ENCODE measurements around the gene ABCD2.
"Not testable (repeated sequence)": the region's sequence is repeated elsewhere in the genome, so short reads cannot be mapped to it uniquely, and the experiment has no call there.

ABCD2 gene

DNA sequence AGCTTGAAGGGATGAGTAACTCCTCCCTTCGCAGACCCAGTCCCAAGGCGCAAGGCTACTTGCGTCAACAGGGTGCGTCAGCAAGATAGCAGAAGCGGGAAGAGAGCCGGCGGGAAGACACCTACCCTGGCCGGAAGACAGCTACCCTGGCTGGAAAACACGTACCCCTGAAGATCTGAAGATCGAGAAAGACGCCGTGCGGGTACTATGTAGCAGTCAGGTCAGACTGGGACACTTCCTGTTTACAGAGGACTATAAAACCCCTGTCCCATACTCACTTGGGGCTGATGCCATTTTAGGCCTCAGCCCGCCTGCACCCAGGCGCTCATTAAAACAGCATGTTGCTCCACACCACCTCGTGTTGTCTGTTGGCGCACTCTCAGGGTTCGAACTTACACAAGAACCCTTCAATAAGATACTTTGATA, 80.9 kb downstream of the ABCD2 start:
- DNase-seq (ENCODE audit: low spot score), result no peak

DNA sequence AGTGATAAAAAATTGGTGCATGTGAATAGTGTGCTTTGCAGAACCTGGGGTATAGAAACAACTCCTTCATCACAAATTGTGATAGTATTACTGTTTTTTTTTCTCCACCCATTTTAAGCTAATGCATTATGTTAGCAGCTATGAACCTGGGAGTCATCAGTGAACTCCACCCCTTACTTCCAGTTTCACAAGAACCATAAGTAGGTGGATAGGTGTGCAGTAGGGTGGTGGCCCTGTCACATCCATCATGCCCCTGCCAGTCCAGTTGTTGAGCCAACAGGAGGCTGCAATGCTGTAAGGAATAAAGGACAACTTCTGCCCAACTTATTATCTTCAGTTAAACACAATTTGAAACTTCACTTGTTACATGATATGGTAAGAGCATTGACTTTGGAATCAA, 85.7 kb downstream of the ABCD2 start:
- no peak for DNase-seq (ENCODE audit: low spot score)

DNA sequence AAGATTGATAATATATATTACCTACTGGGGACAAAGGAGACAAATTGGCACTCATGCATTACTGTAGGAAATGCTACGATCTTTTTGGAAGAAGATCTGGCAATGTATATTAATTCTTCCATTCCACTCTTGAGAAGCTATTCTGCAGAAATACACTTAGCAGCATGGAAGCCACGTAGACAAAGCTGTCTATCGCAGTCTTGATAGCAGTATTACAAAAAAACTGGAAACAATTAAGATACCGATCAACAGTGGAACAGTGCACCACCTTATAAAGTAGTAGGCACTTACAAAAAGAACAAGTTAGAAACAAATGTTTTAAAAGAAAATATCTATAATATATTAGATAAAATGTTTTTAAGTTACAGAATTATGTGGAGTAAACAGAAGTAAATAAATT, 87.2 kb downstream of the ABCD2 start:
- no peak for DNase-seq (ENCODE audit: low spot score)

DNA sequence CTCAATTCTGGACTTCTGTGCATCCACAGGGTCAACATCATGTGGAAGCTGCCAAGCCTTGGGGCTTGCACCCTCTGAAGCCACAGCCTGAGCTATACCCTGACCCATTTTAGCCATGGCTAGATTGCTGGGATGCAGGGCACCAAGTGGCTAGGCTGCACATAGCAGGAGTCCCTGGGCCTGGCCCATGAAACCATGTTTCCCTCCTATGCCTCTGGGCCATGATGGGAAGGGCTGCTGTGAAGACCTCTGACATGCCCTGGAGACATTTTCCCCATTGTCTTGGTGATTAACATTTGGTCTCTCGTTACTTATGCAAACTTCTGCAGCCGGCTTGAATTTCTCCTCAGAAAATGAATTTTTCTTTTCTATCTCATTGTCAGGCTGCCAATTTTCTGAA, 92.6 kb downstream of the ABCD2 start:
- no peak for DNase-seq (ENCODE audit: low spot score)

DNA sequence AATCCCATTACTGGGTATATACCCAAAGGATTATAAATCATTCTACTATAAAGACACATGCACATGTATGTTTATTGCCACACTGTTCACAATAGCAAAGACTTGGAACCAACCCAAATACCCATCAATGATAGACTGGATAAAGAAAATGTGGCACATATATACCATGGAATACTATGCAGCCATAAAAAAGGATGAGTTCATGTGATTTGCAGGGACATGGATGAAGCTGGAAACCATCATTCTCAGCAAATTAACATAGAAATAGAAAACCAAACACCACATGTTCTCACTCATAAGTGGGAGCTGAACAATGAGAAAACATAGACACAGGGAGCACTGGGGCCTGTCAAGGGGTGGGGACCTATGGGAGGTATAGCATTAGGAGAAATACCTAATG, 97.4 kb downstream of the ABCD2 start:
- not testable (repeated sequence) for DNase-seq (ENCODE audit: low spot score)

DNA sequence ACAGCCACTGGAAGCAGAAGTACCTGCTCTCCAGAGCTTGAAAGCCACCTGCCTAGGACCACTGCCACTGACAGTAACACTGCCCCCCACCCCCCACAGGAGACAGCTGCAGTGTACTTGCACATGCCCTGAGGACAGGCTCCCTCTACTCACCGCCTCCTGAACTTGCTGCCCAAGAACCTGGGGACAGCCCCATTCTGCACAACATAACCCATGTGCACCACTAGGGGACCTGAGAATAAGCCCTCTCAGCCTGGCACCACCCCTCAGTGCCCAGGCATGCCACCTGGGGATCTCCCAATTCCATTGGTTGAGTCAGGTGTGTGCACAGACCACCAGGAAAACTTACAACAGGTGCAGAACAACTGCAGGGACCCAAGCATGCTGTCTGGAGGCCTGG, 109.6 kb downstream of the ABCD2 start:
- DNase-seq (ENCODE audit: low spot score), result no peak

DNA sequence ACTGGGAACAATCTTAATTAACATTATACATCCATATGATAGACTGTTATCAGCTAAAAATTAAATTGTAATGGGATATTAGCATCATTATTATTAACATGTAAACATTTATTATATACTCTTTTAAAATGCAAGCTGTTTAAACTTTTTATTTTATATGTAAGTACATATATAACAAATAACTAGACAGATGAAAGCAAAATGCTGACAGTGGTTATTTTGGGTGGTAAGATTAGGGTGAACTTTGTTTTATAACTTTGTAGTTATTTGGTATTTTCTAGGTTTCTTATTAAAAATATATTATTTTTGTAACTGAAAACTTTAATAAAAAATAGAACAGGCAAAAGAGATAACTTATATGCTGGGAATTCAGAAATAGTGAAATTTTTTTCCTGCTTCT, 114.0 kb downstream of the ABCD2 start:
- DNase-seq (ENCODE audit: low spot score), result no peak

DNA sequence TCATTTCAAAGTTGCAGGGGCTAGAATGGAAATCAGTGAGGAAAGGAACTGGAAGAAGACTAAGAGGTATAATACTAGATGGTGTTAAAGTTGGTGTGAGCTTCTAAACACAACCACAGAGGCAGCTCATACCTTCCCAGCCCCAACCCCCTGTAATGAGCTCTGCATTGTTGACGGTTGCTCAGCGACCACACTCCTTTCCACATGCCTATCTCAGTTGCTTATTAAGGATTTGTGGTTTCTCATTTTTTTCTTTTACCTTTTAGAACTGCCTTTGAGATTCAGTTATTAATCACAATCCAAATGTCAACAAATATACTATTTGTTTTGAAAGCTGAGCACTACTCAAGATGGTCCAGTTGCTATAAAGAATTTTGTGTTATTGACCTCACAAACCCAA, 114.6 kb downstream of the ABCD2 start:
- DNase-seq (ENCODE audit: low spot score), result no peak

DNA sequence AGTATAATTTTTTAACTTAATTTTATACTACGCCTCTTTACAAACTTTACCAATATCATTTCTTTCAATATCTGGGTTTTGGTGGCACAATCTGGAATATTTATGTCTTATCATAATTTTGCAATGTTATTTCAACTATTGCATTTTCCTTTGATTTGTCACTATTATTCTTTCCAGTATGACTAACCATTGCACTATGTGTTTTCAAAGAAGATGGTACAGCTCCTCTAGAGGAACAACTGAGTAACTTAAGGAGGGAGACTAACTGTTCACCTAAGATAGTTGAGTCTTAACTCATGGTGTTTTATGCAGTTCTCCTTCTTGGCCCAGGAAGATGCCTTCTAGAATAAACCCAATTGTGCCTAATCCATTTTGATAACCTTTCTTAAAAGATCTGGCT, 116.2 kb downstream of the ABCD2 start:
- DNase-seq (ENCODE audit: low spot score), result no peak

DNA sequence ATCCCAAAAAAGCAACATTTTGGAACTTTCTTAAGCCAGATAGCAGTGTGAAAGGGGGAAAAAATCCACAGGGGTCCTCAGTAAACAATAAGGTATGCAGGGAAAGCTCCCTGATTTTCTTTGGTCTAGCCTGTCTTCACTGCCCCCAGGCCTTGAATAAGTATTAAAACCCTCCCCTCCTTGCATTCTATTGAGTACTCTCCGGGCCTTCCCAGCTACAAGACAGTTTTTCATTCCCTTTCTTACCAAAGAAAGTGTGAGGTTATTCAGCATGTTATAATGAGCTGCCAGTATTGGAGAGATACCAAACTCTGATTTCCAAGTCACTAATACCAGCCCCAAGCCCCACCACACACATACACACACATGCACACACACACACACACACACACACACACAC, 116.9 kb downstream of the ABCD2 start:
- DNase-seq (ENCODE audit: low spot score), result no peak

Data from hematopoietic multipotent progenitor cell treated with erythropoietin and hydrocortisone succinate and interleukin-3 and kit ligand, for 15 days (in vitro differentiated cells).